AG09319 (cell line): ENCODE measurements around the gene DMRTB1.
A peak's percentile ranks its signal among the peaks of the same experiment; 100 is the strongest.

Experiments
- DNase-seq: peaks from one replicate; pipeline ENCODE4 v3.0.0-alpha.2; 2010; ENCODE audit warnings: low read depth; ENCODE audit errors: extremely low read depth
- CTCF ChIP-seq: IDR thresholded peaks from 2 replicates; pipeline ENCODE4 v1.5.1; 2011; ENCODE audit warnings: low read depth, mild to moderate bottlenecking, inconsistent platforms, low read length, moderate library complexity

DMRTB1 gene

DNA sequence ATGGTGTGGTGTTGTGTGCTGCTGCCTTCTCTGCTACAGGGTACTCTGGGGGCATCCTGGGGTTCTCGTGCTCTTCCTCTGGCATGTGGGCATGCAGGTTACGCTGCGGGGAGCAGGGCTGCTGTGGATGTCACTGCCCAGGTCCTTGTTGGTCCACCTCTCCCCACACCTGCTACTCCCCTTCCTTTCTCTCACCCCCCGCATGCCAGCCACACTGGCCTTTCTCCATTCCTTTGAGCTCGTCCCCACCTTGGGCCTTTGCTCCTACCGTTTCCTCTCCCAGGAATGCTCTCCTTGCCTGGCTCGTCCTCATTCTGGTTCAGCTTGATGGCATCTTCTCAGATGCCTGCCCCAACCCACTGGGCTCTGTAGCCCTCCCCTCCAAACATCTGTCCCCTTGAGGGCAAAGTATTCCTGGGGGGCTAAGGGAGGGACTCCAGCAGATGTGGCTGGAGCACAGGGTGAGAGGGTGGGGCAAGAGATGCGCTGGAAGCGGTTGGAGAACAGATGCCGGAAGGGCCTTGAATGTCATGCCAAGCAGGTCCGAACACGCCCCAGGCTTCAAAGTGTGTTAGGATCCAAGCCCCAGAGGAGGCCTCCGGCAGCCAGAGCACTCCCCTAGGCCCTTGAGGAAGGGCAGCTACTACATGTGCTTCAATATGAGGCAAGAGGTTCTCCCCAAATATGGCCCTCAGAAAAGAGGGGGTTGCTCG lies 23.4 kb downstream of the DMRTB1 start:
- no peak for DNase-seq
- no peak for TF ChIP-seq CTCF

GRCh38 chr1:53483170-53483569 lies 24.0 kb downstream of the DMRTB1 start:
- DNase-seq: no peak
- no peak for TF ChIP-seq CTCF

GRCh38 chr1:53483656-53484055 lies 24.5 kb downstream of the DMRTB1 start:
- DNase-seq: no peak
- TF ChIP-seq CTCF: no peak

DNA sequence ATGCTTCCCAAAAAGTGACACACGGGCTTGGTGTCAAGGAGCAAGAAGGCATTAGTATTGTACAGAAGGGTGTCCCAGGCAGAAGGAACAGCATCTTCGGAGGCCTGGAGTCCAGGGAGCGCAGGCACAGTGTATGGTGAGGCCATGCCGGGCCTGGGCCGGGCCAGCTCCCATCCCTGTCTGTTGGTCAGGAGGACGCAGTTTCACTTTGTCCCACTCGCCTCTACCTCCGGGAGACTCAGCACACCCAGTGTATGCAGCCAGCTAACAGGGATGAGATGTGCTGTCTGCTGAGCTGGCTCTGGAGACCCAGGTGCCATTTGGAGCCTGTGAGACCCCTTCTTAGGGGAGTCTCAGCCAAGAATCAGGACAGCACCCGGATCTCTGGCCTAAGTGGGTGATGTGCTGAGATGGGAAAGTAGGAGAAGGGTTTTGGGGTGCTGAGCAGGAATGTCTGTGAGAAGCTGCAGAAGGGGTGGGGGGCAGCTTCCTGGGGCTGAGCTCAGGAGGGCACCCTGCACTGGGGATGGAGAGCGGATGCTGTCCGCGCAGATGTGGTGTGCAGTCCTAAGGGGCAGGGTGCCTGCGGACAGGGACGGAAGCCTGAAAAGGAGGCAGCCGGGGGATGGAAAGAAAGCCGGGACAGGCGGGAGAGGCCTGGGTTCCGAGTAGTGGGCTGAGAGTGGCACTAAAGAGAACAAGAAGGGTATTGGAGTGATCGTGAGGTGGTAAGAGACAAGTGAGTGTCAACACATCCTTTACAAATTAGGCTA lies 25.7 kb downstream of the DMRTB1 start:
- no peak for TF ChIP-seq CTCF
- DNase-seq: no peak

GRCh38 chr1:53485478-53486394 lies 26.5 kb downstream of the DMRTB1 start:
- peak; percentile 44 for DNase-seq
- TF ChIP-seq CTCF: peak; percentile 93

GRCh38 chr1:53486395-53487026 lies 27.3 kb downstream of the DMRTB1 start:
- DNase-seq: no peak
- TF ChIP-seq CTCF: no peak
